Liver (tissue), 9 donors: ENCODE results near the gene NDC1. TPM values are rescaled to one million over a fixed set of nuclear protein-coding genes. Genes with fewer than 3 reads are reported as not detected.

Experiments used
- DNase-seq: peaks from one replicate; pipeline ENCODE4 v3.0.0-alpha.2; 2017; ENCODE audit warnings: low spot score
- H3K27ac ChIP-seq, 2 donors: one replicate each; pipeline ENCODE4 v1.7.0; 2013; ENCODE audit warnings: inconsistent platforms in 2 of 2, low read length in 2 of 2, control low read depth in 1 of 2, low read depth in 1 of 2, mild to moderate bottlenecking in 1 of 2
- H3K27me3 ChIP-seq, 4 donors: one replicate each; pipeline versions ENCODE4 v1.6.1 to v1.7.0; 2013; ENCODE audit warnings: low read length in 3 of 4, inconsistent platforms in 1 of 4, mild to moderate bottlenecking in 1 of 4, moderate library complexity in 1 of 4; ENCODE audit not compliant: control insufficient read depth in 4 of 4, insufficient read depth in 4 of 4
- H3K36me3 ChIP-seq, 4 donors: one replicate each; pipeline versions ENCODE4 v1.6.1 to v1.7.0; 2013; ENCODE audit warnings: low read length in 3 of 4, mild to moderate bottlenecking in 3 of 4, low read depth in 1 of 4, moderate library complexity in 1 of 4; ENCODE audit not compliant: control insufficient read depth in 4 of 4, insufficient read depth in 3 of 4
- H3K4me1 ChIP-seq, 4 donors: one replicate each; pipeline versions ENCODE4 v1.6.1 to v1.7.0; 2013; ENCODE audit warnings: low read length in 3 of 4, mild to moderate bottlenecking in 3 of 4, moderate library complexity in 1 of 4; ENCODE audit not compliant: control insufficient read depth in 4 of 4, insufficient read depth in 4 of 4
- H3K4me3 ChIP-seq, 3 donors: one replicate each; pipeline versions ENCODE4 v1.6.1 to v1.7.0; 2013; ENCODE audit warnings: low read length in 3 of 3, control low read depth in 1 of 3, low read depth in 1 of 3, mild to moderate bottlenecking in 1 of 3
- H3K9ac ChIP-seq, 2 donors: one replicate each; pipeline ENCODE4 v1.7.0; 2013; ENCODE audit warnings: low read length in 2 of 2, mild to moderate bottlenecking in 2 of 2, moderate library complexity in 2 of 2, control low read depth in 1 of 2, low read depth in 1 of 2
- H3K9me3 ChIP-seq, 4 donors: one replicate each; pipeline versions ENCODE4 v1.6.1 to v1.7.0; 2013; ENCODE audit warnings: low read length in 3 of 4; ENCODE audit not compliant: control insufficient read depth in 4 of 4
- ATF3 ChIP-seq: IDR thresholded peaks from 2 replicates; pipeline ENCODE4 v1.6.1; 2016; ENCODE audit warnings: antibody characterized with exemption
- CTCF ChIP-seq: fragments of 150-350 bp; IDR thresholded peaks from 2 replicates; pipeline ENCODE4 v1.5.1; 2017; ENCODE audit warnings: improper control_type of control experiment, low read depth, low read length; ENCODE audit not compliant: missing input control
- EGR1 ChIP-seq, 2 donors: IDR thresholded peaks; 2 replicates each; pipeline ENCODE4 v1.6.1; 2016 to 2018; ENCODE audit warnings: antibody characterized with exemption in 2 of 2, low read depth in 2 of 2
- HNF4A ChIP-seq, 2 donors: conservative IDR thresholded peaks; 2 replicates each; pipeline ENCODE4 v1.6.1; 2016; ENCODE audit warnings: antibody characterized with exemption in 2 of 2, mild to moderate bottlenecking in 2 of 2
- HNF4G ChIP-seq: IDR thresholded peaks from 2 replicates; pipeline ENCODE4 v1.6.1; 2016; ENCODE audit warnings: antibody characterized with exemption
- JUND ChIP-seq, 2 donors: IDR thresholded peaks; 2 replicates each; pipeline ENCODE4 v1.6.1; 2016; ENCODE audit warnings: antibody characterized with exemption in 2 of 2
- MAX ChIP-seq: IDR thresholded peaks from 2 replicates; pipeline ENCODE4 v1.6.1; 2016; ENCODE audit warnings: antibody characterized with exemption
- RAD21 ChIP-seq, 2 donors: IDR thresholded peaks; 2 replicates each; pipeline ENCODE4 v1.6.1; 2016; ENCODE audit warnings: antibody characterized with exemption in 2 of 2, mild to moderate bottlenecking in 2 of 2
- REST ChIP-seq: IDR thresholded peaks from 2 replicates; pipeline ENCODE4 v1.6.1; 2016; ENCODE audit warnings: antibody characterized with exemption, mild to moderate bottlenecking
- RXRA ChIP-seq, 2 donors: IDR thresholded peaks; 2 replicates each; pipeline ENCODE4 v1.6.1; 2017 to 2018; ENCODE audit warnings: antibody characterized with exemption in 2 of 2, mild to moderate bottlenecking in 1 of 2
- SP1 ChIP-seq: IDR thresholded peaks from 2 replicates; pipeline ENCODE4 v1.6.1; 2018; ENCODE audit warnings: antibody characterized with exemption, mild to moderate bottlenecking
- ZBTB33 ChIP-seq: IDR thresholded peaks from 2 replicates; pipeline ENCODE4 v1.6.1; 2016; ENCODE audit warnings: antibody characterized with exemption
- WGBS: extraction: QIAGEN DNeasy Blood & Tissue Kit; methylation state at CpG from one replicate; pipeline ENCODE4 v1.1.7; 2013; 5-methylcytosine and 5-hydroxymethylcytosine counted together
- polyA plus RNA-seq, 2 donors: library from polyadenylated mRNA; stranded (reverse) in 1 of 2; unstranded in 1 of 2; fragments of 200-250 nt in 1 of 2; fragments of >200 nt in 1 of 2; fragmentation: Nextera tagmentation in 1 of 2; extraction: Ambion mirVana in 1 of 2; gene quantifications; one replicate each; pipeline versions ENCODE4 v1.2.1 to v1.2.3, GENCODE V29; 2013 to 2015
- total RNA-seq, 2 donors: library from RNA; depleted of rRNA; stranded (reverse); fragments of >200 nt; gene quantifications; one replicate each; pipeline ENCODE4 v1.2.3, GENCODE V29; 2014
- donor health status: healthy.
- donor health status: healthy.
- donor health status: healthy.
- donor health status: healthy.
- donor health status: healthy.

The NDC1 gene
- total and polyA plus RNA-seq, 4 donors, result 2.2 to 17.9 (median 5.8) TPM

- TF ChIP-seq CTCF, result no peak
- TF ChIP-seq MAX, result no peak
- no peak for TF ChIP-seq RAD21 (IDR thresholded peaks at IDR 0.05)
- TF ChIP-seq ATF3, result no peak
- no peak for TF ChIP-seq JUND (IDR thresholded peaks at IDR 0.05)
- no peak for TF ChIP-seq HNF4A (conservative IDR thresholded peaks at IDR 0.05)
- TF ChIP-seq HNF4G, result no peak
- TF ChIP-seq RXRA (IDR thresholded peaks at IDR 0.05), result no peak
- TF ChIP-seq EGR1 (IDR thresholded peaks at IDR 0.05; ENCODE audit: low read depth in 2 of 2), result no peak
- TF ChIP-seq SP1, result no peak
Observed at GRCh38 chr1:53792806-53793205, 45.3 kb downstream of the NDC1 start (continued).

GRCh38 chr1:53787655-53788054 is 50.4 kb downstream of the NDC1 start:
- Histone ChIP-seq H3K27ac (no peak overlapping the region), H3K9me3 (no peaks in the 10 kb centered on the region), H3K4me3 (no peak overlapping the region), H3K4me1 (no peaks in the 10 kb centered on the region), H3K27me3 (no peaks in the 10 kb centered on the region), H3K36me3 (peaks cover 4 to 13% (median 10%) of the 10 kb centered on the region in 4 donors), H3K9ac (no peak overlapping the region)
- no peak for TF ChIP-seq HNF4G
- TF ChIP-seq SP1, result no peak
- DNase-seq, result no peak
- 95% methylated on average over 3 of the region's 3 CpGs for WGBS

GRCh38 chr1:53783056-53783455 is 55.0 kb downstream of the NDC1 start:
- Histone ChIP-seq H3K4me1 (no peaks in the 10 kb centered on the region), H3K4me3 (no peak overlapping the region), H3K27ac (no peak overlapping the region), H3K9me3 (no peaks in the 10 kb centered on the region), H3K36me3 (peaks cover 4 to 12% (median 6%) of the 10 kb centered on the region in 4 donors), H3K27me3 (no peaks in the 10 kb centered on the region), H3K9ac (no peak overlapping the region)
- TF ChIP-seq HNF4G (no peak), EGR1 (IDR thresholded peaks at IDR 0.05; ENCODE audit: low read depth in 2 of 2) (no peak), ZBTB33 (no peak), REST (no peak), ATF3 (no peak), CTCF (no peak), RAD21 (IDR thresholded peaks at IDR 0.05) (no peak)
- 91% methylated on average over 1 of the region's 1 CpG for WGBS
- no peak for DNase-seq
